Neural progenitor cell (in vitro differentiated cells): Measurements from ENCODE around the gene FGF22. TPM values are rescaled to one million over a fixed set of nuclear protein-coding genes. Genes with fewer than 3 reads are reported as not detected.

Experiments
- DNase-seq: peaks from one replicate; pipeline ENCODE4 v3.0.0-alpha.2; 2016; ENCODE audit warnings: low spot score
- H2AFZ ChIP-seq: fragments of 200-600 bp; sonication (generic); replicated peaks from 2 replicates; pipeline ENCODE4 v1.6.1; 2016; ENCODE audit warnings: antibody characterized with exemption
- H3F3A ChIP-seq: fragments of 200-600 bp; sonication (generic); 2 replicates; pipeline ENCODE4 v1.6.1; 2016; ENCODE audit warnings: antibody characterized with exemption, low read depth
- H3K27ac ChIP-seq: fragments of 200-600 bp; sonication (generic); 2 replicates; pipeline ENCODE4 v1.5.1; 2016; ENCODE audit warnings: mild to moderate bottlenecking
- H3K27me3 ChIP-seq: fragments of 200-600 bp; sonication (generic); 2 replicates; pipeline ENCODE4 v1.6.1; 2016; ENCODE audit warnings: mild to moderate bottlenecking, moderate library complexity
- H3K36me3 ChIP-seq: fragments of 200-600 bp; sonication (generic); 2 replicates; pipeline ENCODE4 v1.5.1; 2016
- H3K4me1 ChIP-seq: fragments of 200-600 bp; sonication (generic); 2 replicates; pipeline ENCODE4 v1.6.1; 2016; ENCODE audit warnings: mixed run types
- H3K4me2 ChIP-seq: fragments of 200-600 bp; sonication (generic); 2 replicates; pipeline ENCODE4 v1.6.1; 2016
- H3K4me3 ChIP-seq: fragments of 200-600 bp; sonication (generic); 2 replicates; pipeline ENCODE4 v1.5.1; 2016
- H3K79me2 ChIP-seq: fragments of 200-600 bp; sonication (generic); 2 replicates; pipeline ENCODE4 v1.6.1; 2016; ENCODE audit warnings: low read depth
- H3K9ac ChIP-seq: fragments of 200-600 bp; sonication (generic); 2 replicates; pipeline ENCODE4 v1.6.1; 2016
- H3K9me3 ChIP-seq: fragments of 200-600 bp; sonication (generic); 2 replicates; pipeline ENCODE4 v1.5.1; 2016; ENCODE audit warnings: low read depth
- H4K20me1 ChIP-seq: fragments of 200-600 bp; sonication (generic); 2 replicates; pipeline ENCODE4 v1.6.1; 2016; ENCODE audit warnings: low read depth
- H3K27ac Mint-ChIP-seq: 3 replicates; pipeline ENCODE4 v1.8.0; 2021; ENCODE audit warnings: mixed read lengths
- H3K27me3 Mint-ChIP-seq: 2 replicates; pipeline ENCODE4 v1.8.0; 2022; ENCODE audit warnings: low read depth, mild to moderate bottlenecking, inconsistent platforms, moderate library complexity, mixed read lengths; ENCODE audit not compliant: insufficient read depth
- H3K36me3 Mint-ChIP-seq: 3 replicates; pipeline ENCODE4 v1.8.0; 2021; ENCODE audit warnings: mixed read lengths
- H3K4me1 Mint-ChIP-seq: 3 replicates; pipeline ENCODE4 v1.8.0; 2021; ENCODE audit warnings: mixed read lengths
- H3K4me3 Mint-ChIP-seq: 3 replicates; pipeline ENCODE4 v1.8.0; 2021; ENCODE audit warnings: mild to moderate bottlenecking, moderate library complexity, mixed read lengths
- H3K9me3 Mint-ChIP-seq: 3 replicates; pipeline ENCODE4 v1.8.0; 2020; ENCODE audit warnings: mixed read lengths
- EZH2 ChIP-seq: fragments of 200-600 bp; sonication (generic); IDR thresholded peaks from 2 replicates; pipeline ENCODE4 v1.6.1; 2017; ENCODE audit warnings: antibody characterized with exemption, mild to moderate bottlenecking, moderate library complexity
- EZH2phosphoT487 ChIP-seq: fragments of 200-600 bp; sonication (generic); IDR thresholded peaks from 2 replicates; pipeline ENCODE4 v1.6.1; 2017; ENCODE audit warnings: antibody characterized with exemption
- total RNA-seq: library from RNA; depleted of rRNA; stranded (reverse); fragments of >200 nt; gene quantifications from 2 replicates; pipeline ENCODE4 v1.2.3, GENCODE V29; 2015; ENCODE audit warnings: low replicate concordance
- TF ChIP-seq, protein P1 (sequence below): fragments of 200-600 bp; sonication (generic); IDR thresholded peaks from 2 replicates; pipeline ENCODE4 v1.5.1; 2017; ENCODE audit warnings: antibody characterized with exemption, mild to moderate bottlenecking

The FGF22 gene
- total RNA-seq, 1 donor from 2014 or later = not detected

DNA sequence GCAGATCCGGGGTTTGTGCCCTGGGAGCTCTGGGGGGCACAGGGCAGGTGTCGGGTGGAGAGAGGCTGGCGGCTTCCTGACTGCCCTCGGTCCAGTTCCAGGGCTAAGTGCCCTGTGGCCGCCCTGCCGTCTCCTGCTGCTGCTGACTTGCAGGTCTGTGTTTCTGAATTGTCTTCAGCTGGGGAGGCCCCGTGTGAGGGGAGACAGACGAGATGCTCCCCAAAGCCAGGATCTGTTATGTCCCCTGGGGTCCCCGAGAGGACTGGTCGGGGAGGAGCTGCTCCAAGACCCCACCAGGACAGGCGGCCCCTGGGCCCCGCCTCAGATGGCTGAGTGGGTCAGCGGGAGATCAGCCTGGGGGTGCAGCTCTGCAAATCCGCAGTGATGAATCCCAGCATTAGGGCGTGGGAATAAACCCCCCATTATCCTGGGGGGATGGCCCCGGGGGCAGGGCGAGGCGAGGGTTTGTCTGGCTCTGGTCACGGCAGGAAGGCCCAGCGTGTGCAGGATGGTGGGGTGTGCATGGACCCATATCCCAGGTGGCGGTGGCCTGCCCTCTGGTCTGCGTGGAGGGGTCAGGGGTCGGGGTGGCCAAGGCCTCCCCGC lies 45.3 kb upstream of the FGF22 start:
- peaks cover 33% of the 10 kb centered on the region for H3K27me3 Mint-ChIP-seq

DNA sequence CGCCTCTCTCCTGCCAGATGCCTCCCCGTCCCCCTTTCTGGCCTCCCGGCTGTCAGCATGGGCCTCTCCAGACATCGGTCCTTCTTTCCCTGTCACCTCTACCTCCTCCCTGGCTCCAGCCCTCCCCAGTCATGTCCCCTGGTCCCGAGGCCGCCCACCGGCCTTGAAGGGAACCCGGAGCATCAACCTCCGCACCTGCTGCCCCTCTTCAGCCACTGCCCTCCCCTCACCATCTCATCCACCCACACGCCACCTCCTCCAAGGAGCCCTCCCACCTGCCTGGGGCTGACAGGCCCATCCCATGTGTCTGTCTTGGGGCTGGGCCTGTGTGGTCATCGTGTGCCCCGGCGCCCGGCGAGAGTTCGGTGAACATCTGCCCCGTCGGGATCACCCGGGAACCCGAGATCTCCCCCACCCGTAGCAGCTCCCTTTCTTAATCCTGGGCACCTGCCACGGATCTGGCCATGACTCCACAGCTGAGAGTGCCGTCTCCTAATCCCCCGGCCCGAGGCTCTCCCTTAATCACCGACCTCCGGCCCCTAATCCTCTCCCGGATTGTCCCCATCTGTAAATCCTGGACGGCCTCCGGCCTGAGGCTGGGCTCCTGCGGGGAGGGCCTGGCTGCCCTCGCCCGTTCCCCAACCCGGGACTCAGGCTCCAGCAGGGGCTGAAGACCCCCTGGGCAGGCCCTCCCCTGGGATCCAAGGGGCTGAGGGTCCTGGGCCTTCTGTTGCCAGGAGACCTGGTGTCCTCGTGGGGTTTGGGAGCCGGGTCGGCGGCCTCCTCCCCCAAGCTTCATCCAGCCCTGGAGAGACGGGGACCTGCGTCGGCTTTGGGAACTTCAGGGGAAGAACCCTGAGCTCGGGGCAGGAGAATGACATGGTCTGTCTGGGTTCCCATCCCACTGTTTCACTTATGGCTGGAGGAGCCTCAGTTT lies 44.1 kb upstream of the FGF22 start:
- Histone ChIP-seq H3K9ac (no peak overlapping the region), H4K20me1 (peaks cover 55% of the 10 kb centered on the region), H3K4me1 (peaks cover 13% of the 10 kb centered on the region), H3K9me3 (no peaks in the 10 kb centered on the region), H3K79me2 (no peaks in the 10 kb centered on the region), H3F3A (peaks cover 14% of the 10 kb centered on the region), H3K27ac (no peak overlapping the region), H3K4me2 (peak overlapping the region; percentile 70), H3K27me3 (peaks cover 46% of the 10 kb centered on the region), H2AFZ (no peak overlapping the region), H3K36me3 (no peaks in the 10 kb centered on the region), H3K4me3 (no peak overlapping the region)
- Mint-ChIP-seq H3K36me3 (no peaks in the 10 kb centered on the region), H3K27me3 (peaks cover 36% of the 10 kb centered on the region), H3K4me3 (no peak overlapping the region), H3K9me3 (peaks cover 4% of the 10 kb centered on the region), H3K27ac (no peak overlapping the region), H3K4me1 (peaks cover 3% of the 10 kb centered on the region)
- TF ChIP-seq EZH2phosphoT487 (peak; percentile 73), EZH2 (no peak)
- peak; percentile 88 for DNase-seq

More for the DNA sequence above, 45.3 kb upstream of the FGF22 start:
- Histone ChIP-seq H3F3A (peaks cover 15% of the 10 kb centered on the region), H2AFZ (no peak overlapping the region), H3K9me3 (no peaks in the 10 kb centered on the region), H3K27me3 (peaks cover 53% of the 10 kb centered on the region), H3K79me2 (no peaks in the 10 kb centered on the region), H3K36me3 (no peaks in the 10 kb centered on the region), H3K4me2 (no peak overlapping the region), H3K4me3 (no peak overlapping the region), H3K27ac (no peak overlapping the region), H3K9ac (no peak overlapping the region), H4K20me1 (peaks cover 60% of the 10 kb centered on the region), H3K4me1 (peaks cover 13% of the 10 kb centered on the region)
- Mint-ChIP-seq H3K4me3 (no peak overlapping the region), H3K27ac (no peak overlapping the region), H3K4me1 (peaks cover 3% of the 10 kb centered on the region), H3K9me3 (peaks cover 4% of the 10 kb centered on the region), H3K36me3 (no peaks in the 10 kb centered on the region)
- DNase-seq = no peak
- TF ChIP-seq EZH2 (no peak), EZH2phosphoT487 (no peak)
- TF ChIP-seq, protein P1, sequence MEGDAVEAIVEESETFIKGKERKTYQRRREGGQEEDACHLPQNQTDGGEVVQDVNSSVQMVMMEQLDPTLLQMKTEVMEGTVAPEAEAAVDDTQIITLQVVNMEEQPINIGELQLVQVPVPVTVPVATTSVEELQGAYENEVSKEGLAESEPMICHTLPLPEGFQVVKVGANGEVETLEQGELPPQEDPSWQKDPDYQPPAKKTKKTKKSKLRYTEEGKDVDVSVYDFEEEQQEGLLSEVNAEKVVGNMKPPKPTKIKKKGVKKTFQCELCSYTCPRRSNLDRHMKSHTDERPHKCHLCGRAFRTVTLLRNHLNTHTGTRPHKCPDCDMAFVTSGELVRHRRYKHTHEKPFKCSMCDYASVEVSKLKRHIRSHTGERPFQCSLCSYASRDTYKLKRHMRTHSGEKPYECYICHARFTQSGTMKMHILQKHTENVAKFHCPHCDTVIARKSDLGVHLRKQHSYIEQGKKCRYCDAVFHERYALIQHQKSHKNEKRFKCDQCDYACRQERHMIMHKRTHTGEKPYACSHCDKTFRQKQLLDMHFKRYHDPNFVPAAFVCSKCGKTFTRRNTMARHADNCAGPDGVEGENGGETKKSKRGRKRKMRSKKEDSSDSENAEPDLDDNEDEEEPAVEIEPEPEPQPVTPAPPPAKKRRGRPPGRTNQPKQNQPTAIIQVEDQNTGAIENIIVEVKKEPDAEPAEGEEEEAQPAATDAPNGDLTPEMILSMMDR = no peak

- peaks cover 13% of the 10 kb centered on the region for H3K4me1 ChIP-seq
- DNase-seq = no peak
- no peak overlapping the region for H3K4me3 Mint-ChIP-seq
Measured at GRCh38 chr19:596263-596655, 43.4 kb upstream of the FGF22 start.

More at GRCh38 chr19:596263-596655, 43.4 kb upstream of the FGF22 start:
- Histone ChIP-seq H3K4me3 (no peak overlapping the region), H3K4me2 (peak overlapping the region; percentile 70), H3K36me3 (no peaks in the 10 kb centered on the region), H3K9me3 (no peaks in the 10 kb centered on the region), H3K79me2 (no peaks in the 10 kb centered on the region), H3F3A (peaks cover 14% of the 10 kb centered on the region), H3K27me3 (peaks cover 39% of the 10 kb centered on the region), H2AFZ (no peak overlapping the region), H3K9ac (no peak overlapping the region), H4K20me1 (peaks cover 49% of the 10 kb centered on the region), H3K27ac (no peak overlapping the region)
- Mint-ChIP-seq H3K36me3 (no peaks in the 10 kb centered on the region), H3K27ac (no peak overlapping the region), H3K9me3 (peaks cover 9% of the 10 kb centered on the region), H3K4me1 (peaks cover 2% of the 10 kb centered on the region), H3K27me3 (peaks cover 33% of the 10 kb centered on the region)
- TF ChIP-seq, protein P1 = no peak
- TF ChIP-seq EZH2 = no peak
- TF ChIP-seq EZH2phosphoT487 = no peak
